Effector CD8-positive, alpha-beta T cell (primary cell): ENCODE data around the gene EEF1A1.

Source experiments
- DNase-seq: peaks from one replicate; lab custom pipeline; 2025; lab: John Stamatoyannopoulos, UW

The EEF1A1 gene

GRCh38 chr6:73505142-73505541 lies 15.7 kb downstream of the EEF1A1 start:
- DNase-seq, result no peak

- DNase-seq, result no peak
Observed at GRCh38 chr6:73504160-73504559, 16.7 kb downstream of the EEF1A1 start.

- DNase-seq, result no peak
Observed at GRCh38 chr6:73503027-73503772, 17.6 kb downstream of the EEF1A1 start.

GRCh38 chr6:73497915-73498314 lies 22.9 kb downstream of the EEF1A1 start:
- DNase-seq, result no peak

- DNase-seq, result no peak
Observed at GRCh38 chr6:73491377-73491776, 29.5 kb downstream of the EEF1A1 start.

GRCh38 chr6:73487473-73487872 lies 33.4 kb downstream of the EEF1A1 start:
- DNase-seq, result no peak

GRCh38 chr6:73484438-73484837 lies 36.4 kb downstream of the EEF1A1 start:
- DNase-seq, result no peak

GRCh38 chr6:73481969-73482368 lies 38.9 kb downstream of the EEF1A1 start:
- no peak for DNase-seq

- no peak for DNase-seq
Observed at GRCh38 chr6:73477407-73477806, 43.4 kb downstream of the EEF1A1 start.

- no peak for DNase-seq
Observed at GRCh38 chr6:73476723-73477122, 44.1 kb downstream of the EEF1A1 start.

- DNase-seq, result no peak
Observed at GRCh38 chr6:73471686-73472290, 49.0 kb downstream of the EEF1A1 start.
